ENCODE data around the gene DOC2B. TPM values are rescaled to one million over a fixed set of nuclear protein-coding genes. Genes with fewer than 3 reads are reported as not detected.

The DOC2B gene
- total RNA-seq, 1 donor from 2014 or later: 0.26 TPM

- no peak for DNase-seq (ENCODE audit: low read depth)
- Histone ChIP-seq H3K27me3 (ENCODE audit: control insufficient read depth, insufficient read depth, low read length) (no peaks in the 10 kb centered on the region), H3K36me3 (ENCODE audit: control insufficient read depth, insufficient read depth, low read length) (no peaks in the 10 kb centered on the region), H3K4me3 (ENCODE audit: low read depth, low read length) (no peak overlapping the region)
- peak; percentile 55 for FAIRE-seq
- no peak for TF ChIP-seq CTCF (IDR thresholded peaks at IDR 0.05; ENCODE audit: insufficient read depth, low read length, severe bottlenecking)
These were observed 27.6 kb downstream of the DOC2B start for GRCh38 chr17:153851-154250.

GRCh38 chr17:152860-153420 lies 28.5 kb downstream of the DOC2B start:
- H3K27me3 ChIP-seq (ENCODE audit: control insufficient read depth, insufficient read depth, low read length): no peaks in the 10 kb centered on the region
- FAIRE-seq (no peak), DNase-seq (ENCODE audit: low read depth) (no peak)
- no peak for TF ChIP-seq CTCF (IDR thresholded peaks at IDR 0.05; ENCODE audit: insufficient read depth, low read length, severe bottlenecking)
- H3K4me3 ChIP-seq (ENCODE audit: low read depth, low read length): no peak overlapping the region
- H3K36me3 ChIP-seq (ENCODE audit: control insufficient read depth, insufficient read depth, low read length): no peaks in the 10 kb centered on the region

- FAIRE-seq: no peak
- no peaks in the 10 kb centered on the region for H3K36me3 ChIP-seq (ENCODE audit: control insufficient read depth, insufficient read depth, low read length)
- no peak for TF ChIP-seq CTCF (IDR thresholded peaks at IDR 0.05; ENCODE audit: insufficient read depth, low read length, severe bottlenecking)
- DNase-seq (ENCODE audit: low read depth): peak; percentile 12
- H3K4me3 ChIP-seq (ENCODE audit: low read depth, low read length): no peak overlapping the region
- H3K27me3 ChIP-seq (ENCODE audit: control insufficient read depth, insufficient read depth, low read length): no peaks in the 10 kb centered on the region
These were observed 29.3 kb downstream of the DOC2B start for GRCh38 chr17:151886-152859.

- Histone ChIP-seq H3K4me3 (ENCODE audit: low read depth, low read length) (no peak overlapping the region), H3K27me3 (ENCODE audit: control insufficient read depth, insufficient read depth, low read length) (no peaks in the 10 kb centered on the region), H3K36me3 (ENCODE audit: control insufficient read depth, insufficient read depth, low read length) (no peaks in the 10 kb centered on the region)
- TF ChIP-seq CTCF (IDR thresholded peaks at IDR 0.05; ENCODE audit: insufficient read depth, low read length, severe bottlenecking): no peak
- DNase-seq (ENCODE audit: low read depth): no peak
- no peak for FAIRE-seq
These were observed 30.4 kb downstream of the DOC2B start for GRCh38 chr17:151004-151403.

GRCh38 chr17:149897-150584 lies 31.4 kb downstream of the DOC2B start:
- no peaks in the 10 kb centered on the region for H3K36me3 ChIP-seq (ENCODE audit: control insufficient read depth, insufficient read depth, low read length)
- DNase-seq (ENCODE audit: low read depth) (no peak), FAIRE-seq (no peak)
- no peaks in the 10 kb centered on the region for H3K27me3 ChIP-seq (ENCODE audit: control insufficient read depth, insufficient read depth, low read length)
- no peak overlapping the region for H3K4me3 ChIP-seq (ENCODE audit: low read depth, low read length)
- TF ChIP-seq CTCF (IDR thresholded peaks at IDR 0.05; ENCODE audit: insufficient read depth, low read length, severe bottlenecking): no peak
